Daoy (cell line): Measurements from ENCODE around the gene SRSF1. TPM values are rescaled to one million over a fixed set of nuclear protein-coding genes. Genes with fewer than 3 reads are reported as not detected.
"Not testable (repeated sequence)": the region's sequence is repeated elsewhere in the genome, so short reads cannot be mapped to it uniquely, and the experiment has no call there.

Source experiments
- DNase-seq: peaks from one replicate; pipeline ENCODE4 v3.0.0-alpha.2; 2015; ENCODE audit warnings: low read depth
- total RNA-seq: library from RNA; depleted of rRNA; stranded (reverse); fragments of >200 nt; shearing (Covaris generic); gene quantifications from 2 replicates; pipeline ENCODE4 v1.2.3, GENCODE V29; 2014

The SRSF1 gene
- total RNA-seq, 1 experiment from 2014 or later: 499 TPM

DNA sequence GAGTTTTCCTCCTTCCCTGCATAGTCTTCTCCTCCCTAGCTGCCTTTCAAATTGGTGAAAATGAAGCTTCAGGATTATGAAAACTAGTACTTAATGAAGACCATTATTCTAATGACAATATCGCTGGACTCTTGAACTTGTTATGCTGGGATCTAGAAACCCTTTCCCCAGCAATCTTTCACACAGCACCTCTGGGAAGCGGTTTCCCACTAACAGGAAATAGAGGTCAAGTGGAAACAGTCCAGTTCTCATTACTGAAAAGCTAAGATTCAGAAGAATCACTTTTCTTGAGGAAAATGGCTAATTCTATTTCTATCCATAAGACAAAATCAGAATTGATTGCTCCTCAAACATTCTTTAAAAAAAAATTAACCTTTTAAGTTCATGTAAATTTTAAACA is 17.0 kb downstream of the SRSF1 start:
- no peak for DNase-seq

DNA sequence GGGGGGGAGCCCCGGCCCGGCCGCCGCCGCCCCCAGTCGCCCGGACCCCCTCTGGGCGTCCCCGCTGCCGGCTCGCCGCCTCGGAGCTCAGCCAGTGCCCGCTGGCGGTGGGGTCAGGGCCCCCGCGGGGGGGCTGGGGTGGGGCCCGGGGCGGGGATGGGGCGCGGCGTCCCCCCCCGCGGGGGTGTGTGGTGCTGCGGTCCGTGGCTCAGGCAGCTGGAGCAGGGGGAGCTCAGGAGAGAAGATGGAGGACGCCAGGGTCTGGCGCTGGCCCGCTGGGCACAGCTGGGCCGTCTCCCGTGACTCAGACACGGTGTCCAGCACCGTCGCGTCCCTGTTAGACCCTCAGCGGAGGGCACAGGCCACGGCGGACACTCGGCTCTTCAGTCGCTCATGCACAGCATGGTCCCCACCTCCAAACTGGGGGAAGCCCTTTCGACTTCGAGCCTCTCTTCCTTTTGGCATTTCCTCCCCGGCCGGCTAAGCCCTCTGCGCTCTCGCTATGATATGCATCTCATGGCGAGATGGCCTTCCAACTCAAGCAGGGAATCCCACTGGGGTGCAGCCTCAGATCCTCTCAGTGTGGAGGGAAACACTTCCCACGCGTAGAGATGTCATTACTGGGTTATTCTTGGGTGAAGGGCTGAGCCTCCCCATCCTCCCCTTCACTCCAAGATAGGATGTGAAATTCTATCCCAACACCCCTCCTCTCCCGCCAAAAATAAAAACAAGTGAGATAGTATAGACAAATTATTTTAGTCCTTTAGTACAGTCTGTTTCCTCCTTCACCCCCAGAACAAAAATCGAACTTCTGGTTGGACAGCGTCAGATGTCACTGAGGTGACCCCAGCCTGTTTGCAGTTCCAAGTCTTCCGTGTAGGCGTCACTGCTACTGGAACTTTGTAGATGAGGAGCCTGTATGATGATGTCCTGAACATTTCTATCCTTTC is 18.5 kb downstream of the SRSF1 start:
- peak; percentile 73 for DNase-seq

DNA sequence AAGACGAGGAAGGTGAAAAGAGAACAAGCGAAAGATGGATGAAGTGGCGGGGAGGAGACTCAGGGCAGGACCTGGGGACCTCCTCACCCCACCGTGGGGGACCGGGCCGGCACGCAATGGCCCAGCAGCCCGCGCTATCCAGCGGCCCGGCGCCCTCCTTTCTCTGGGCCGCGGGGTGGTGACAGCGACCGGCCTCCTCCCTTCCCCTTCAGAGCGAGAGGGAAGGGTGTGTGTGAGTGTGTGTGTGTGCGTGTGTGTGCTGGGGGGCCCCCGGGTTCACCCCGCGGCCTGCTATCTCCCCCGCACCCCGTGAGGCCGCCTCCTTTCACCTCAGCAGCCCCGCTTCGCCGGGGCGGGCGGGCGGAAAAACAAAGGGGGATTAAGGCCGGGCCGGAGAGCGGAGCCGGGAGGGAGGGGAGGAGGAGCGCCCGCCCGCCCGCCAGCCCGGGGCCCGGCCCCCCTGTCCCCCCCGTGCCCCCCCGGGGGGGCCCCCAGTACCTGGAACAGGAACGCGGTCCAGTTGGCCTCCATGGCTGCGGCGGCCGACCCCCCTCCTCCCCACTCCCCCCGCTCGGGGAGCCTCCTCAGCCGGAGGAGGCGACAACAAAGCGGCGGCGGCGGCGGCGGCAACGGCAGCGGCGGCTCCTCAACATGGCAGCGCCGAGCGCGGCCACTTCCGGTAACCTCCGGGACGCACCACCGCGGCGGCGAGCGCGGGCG is 19.3 kb downstream of the SRSF1 start, which contains the start of gene VEZF1:
TSS of gene VEZF1 (minus strand) at position 674 of the 720 bp plus-strand sequence. CDS start at position 531, 143 bp downstream.
- peak; percentile 82 for DNase-seq

DNA sequence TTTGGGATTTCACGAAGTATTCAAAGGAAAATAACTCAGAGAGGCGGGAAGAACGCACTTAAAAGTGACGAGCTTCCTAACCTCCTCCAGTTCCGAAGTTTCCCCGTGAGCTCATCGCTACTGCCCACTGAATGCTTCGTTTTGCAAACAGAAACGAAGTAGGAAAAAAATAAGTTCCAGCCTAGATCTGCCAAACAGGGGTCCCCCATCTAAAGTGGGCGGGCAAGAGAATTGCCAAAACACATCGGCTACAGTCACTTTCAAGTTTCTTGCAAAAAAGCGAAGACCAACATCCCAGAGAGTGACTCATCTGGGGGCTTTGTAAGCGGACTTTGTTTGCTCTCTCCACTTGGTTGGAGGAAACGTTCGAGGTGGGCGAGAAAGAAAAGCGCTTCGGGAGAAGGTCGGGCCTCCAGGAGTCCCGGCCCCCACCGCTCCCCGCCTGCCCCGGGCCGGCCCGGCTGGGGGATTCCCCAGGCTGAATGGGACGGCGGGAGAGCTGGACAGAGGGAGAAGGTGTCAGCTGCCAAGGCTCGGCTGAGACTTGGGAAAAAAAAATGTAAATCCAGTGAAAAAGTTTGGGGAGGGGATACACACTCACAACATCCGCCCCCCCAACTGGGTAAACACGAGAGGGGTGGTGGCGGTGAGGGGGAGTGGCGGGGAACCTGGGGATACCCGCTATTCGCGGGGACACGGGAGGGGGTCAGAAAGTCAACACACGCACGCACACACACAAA is 20.0 kb downstream of the SRSF1 start:
- DNase-seq: peak; percentile 75

DNA sequence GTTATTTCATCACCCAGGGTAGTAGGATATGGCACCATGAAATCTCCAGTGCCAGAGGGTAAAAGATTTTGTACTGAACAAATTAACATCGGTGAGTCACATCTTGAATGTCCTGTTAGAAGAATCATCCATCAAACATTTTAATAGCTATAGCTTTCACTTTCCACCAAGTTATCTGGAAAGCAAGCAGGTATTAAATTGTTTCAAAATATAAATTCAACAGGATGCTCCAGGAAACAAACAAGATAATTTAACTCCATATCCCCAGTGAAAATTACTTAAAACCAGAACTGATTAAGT is 21.4 kb downstream of the SRSF1 start:
- DNase-seq: peak; percentile 59

DNA sequence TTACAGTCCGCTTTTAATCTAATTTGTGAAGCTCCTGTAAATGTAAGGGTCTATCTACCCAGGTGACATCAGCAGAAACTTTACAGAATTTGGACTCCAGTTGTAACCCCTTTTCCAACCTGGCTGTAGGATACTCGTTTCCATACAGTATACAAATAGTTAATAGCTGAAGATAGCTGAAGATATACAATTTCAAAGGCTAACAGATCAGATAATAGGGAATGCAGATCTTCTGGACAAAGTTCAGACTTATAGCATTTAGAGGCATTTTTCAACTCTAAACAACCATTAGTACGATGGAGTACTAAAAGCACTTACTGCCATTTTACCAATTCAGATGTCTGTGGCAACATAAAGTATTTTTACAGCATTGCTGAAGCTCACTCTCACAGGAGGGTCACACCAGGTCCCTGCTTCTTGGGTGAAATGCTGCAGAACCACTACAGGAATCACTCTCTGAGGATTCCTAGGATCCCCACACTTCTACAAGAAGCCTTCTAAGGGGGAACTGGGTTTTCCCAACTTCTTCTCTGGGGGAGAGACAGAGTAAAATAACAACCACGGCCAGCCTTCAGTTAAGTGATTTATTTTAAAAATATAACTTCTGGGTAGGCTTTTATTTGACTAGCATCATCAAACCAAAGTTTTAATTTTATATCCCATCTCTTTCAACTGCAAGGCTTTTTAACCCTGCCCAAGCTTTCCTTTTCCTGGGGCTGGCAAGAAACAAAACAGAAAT is 21.9 kb downstream of the SRSF1 start:
- no peak for DNase-seq

DNA sequence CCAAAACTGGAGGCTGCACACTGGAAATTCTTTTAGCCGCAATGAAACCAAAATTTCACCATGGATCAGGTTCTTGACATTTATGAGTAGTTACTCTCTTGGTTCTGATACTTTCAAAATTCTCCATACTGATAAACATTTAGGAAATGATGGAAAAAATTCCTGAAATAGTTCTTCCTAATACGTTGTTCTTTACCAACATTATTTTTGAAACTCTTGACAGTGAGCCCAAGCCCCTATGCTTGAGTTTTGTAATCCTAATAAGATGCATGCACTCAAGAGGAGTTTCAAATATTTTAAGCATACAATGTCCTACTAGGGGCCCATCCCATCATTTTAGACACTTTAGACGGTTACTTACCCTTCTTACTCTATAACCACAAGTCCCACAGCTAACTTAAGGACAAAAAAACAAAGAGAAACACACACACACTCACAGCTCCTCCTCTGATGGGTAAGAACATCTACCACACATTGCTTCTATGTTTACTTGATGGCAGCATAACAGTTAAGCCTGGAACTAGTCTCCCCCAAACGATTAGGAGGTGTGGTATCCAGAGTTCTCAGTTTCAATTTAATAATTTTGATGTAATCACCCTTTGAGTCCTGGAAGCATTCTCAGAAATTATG is 22.7 kb downstream of the SRSF1 start:
- DNase-seq: no peak

DNA sequence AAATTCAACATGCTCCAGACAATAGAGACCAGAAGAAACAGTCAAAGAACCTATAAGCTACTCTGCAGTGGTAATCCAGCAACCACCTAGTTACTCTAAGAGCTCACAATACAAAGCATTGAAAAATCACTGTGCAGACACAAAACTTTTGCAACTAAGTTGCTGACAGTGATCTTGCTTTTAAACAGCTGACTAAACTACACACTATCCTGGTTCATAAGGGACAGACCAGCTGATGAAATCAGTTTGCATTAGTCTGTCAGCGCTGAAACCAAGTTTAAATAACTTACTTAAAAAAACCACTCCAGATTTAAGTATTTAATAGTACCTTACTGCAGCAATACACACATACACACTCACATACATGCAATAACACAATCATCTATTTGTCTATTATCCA is 23.6 kb downstream of the SRSF1 start:
- DNase-seq: no peak

DNA sequence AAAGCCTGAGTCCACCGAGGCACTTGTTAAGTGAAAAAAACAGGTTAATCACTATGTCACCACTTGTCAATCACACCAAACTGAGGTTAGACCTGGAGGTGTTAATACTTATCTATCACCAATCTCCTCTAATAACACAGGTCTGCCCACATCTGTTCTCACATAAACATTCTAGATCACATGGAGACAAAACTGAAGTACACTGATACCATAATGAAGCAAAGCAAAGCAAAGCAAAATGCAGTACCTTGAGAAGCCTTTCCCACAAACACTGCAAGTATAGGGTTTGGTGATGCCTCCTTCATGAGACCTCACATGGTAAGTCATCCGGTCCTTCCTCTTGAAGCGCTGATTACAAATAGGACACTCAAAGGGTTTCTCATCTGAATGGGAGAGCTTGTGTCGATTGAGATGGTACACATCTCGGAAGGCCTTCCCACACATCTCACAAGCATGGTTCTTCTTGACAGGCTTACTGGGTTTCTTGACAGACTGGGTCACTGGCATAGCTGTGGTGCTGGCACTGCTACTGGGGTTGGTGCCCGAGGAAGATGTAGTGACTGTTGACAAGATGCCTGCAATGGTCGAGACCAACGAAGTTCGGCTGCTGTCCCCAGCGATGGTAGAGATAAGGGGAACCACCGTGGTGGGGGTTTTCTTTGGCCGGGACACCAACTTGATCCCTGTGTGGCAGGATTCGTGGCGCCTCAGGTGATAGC is 24.4 kb downstream of the SRSF1 start:
- DNase-seq: no peak

DNA sequence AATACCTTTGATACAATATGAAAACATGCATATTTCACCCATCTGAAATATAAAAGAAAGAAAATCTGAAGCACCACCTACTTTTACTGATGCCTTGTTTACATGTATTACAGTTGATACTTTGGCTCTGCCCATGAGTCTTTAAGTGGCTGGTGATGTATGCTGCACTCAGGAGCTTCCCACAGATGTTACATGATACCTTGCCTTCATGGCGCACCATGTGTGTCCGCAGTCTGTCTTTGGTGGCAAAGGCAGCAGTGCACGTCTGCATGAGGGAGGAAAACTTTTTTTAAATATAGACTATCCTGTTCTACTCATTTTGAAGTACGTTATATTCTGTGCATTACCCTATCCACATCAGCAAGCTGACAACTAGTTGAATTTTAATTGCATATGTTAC is 26.5 kb downstream of the SRSF1 start:
- no peak for DNase-seq

DNA sequence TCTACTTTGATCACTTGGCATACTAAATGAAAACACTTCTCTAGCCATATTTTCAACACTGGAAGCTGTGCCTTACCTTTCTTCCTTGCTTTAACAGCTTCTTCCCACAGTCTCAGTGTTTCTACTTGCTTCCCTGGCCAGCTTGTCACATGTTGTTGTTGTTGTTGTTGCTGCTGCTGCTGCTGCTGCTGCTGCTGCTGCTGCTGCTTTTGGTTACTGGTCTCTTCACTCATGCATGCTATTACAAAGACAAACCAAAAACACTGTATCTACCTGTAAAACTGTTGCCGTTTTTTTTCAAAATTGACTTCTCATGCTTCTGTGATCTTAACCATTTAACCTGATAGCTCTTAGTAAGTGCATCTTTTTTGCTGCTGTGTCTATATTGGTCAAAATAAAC is 28.0 kb downstream of the SRSF1 start:
- DNase-seq: no peak

DNA sequence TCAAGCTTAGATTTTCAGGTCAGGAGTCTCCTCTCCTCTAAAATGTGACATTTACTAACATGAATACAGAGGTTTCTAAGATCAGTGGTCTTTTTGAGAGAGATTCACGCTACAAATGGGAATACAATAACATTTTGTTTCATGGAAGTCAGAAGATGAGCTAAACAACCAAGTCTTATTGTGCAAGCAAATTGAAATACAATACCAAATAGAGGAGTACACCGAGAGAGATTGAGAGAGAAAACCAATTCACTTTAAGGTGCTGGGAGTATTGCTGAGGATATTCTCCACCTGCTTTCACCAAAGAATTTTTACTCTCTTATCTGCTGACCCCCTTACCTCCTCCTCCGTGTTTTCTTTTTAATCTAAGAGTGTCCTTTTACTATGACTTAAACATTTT is 30.5 kb downstream of the SRSF1 start:
- DNase-seq: no peak

DNA sequence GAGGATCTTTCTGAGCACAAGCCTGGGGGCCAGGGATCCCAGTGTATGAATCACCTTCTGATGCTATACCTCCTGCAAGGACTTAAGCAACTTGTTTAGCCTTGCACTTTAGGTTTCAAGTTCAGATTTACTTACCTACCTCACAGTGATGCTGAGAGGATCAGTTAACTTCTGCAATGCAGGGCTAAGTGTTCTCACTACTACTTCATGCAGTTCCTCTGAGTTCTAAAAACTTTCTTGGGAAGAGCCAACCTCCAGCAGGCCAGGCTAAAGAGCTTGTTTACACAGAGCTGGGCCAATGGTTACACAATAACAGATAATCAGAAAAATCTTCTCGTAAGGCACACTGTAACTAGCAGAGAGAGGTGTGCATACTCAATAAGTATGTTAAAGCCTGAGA is 32.0 kb downstream of the SRSF1 start:
- no peak for DNase-seq

DNA sequence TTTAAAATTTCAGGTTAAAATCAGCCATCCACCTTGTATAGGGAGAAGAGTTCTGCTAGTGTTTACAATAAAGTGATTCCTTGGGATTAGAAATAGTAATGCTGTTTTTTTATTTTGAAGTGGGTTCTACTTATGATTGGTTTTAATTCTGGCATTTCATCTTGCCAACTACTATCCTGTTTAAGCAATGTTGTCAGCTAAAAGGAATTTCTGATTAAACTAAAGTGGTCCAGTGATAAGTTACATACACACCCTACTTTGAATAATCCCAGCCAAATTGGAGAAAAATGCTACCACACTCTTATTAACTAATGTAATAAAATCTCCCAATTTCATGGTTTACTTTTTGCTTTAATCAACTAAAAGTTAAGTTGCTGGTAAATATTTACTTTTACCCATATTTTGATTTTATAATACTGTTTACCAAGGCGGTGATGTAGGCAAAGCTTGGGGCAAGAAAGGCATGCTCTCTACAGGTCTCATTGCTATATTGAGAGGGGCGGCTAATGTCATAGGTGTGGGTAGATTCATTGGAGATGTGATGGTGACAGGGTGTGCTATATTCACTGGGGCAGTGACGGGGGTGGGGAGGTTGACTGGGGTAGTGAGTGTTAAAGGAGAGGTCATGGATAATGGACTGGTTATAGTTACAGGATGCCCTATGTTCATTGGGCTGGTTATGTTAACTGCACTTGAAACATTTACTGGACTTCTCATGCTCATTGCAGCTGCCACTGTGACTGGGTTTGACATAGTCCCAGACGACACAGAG is 32.8 kb downstream of the SRSF1 start:
- DNase-seq: not testable (repeated sequence)

DNA sequence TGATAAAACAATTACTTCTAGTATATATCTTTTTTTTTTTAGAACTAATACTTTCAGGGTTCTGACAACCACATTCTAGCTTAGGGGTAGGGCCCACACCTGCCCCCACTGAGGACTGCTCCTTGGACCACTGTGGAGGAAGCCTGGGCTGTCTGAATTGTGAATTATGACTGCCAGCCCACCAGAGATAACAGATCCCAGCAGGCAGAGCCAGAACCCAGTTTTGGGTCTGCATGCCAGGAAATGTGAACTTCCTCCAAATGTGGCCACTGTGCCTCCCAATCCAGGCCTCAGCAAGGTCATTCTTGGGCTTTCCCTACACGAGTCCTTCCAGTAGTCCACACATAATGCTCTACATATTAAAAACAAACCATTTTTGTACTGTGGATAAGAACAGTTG is 34.9 kb downstream of the SRSF1 start:
- no peak for DNase-seq

DNA sequence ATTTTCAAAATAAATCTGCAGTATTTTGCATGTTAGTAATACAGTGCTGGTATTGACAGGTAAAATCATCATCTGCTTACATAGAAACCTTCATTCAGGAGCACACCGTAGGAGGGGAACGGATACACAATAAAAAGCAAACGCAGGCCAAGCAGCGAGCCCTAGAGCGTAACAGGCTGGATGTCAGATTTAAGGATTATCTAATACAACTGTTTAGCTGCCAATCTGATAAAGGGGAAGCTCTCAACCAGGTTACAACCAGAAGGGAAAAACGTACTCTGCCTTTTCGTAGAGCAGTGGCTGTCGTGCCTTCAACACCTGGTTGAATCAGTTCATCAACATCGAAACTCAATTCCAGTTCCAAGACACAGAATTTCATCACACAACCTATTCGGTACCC is 35.5 kb downstream of the SRSF1 start:
- no peak for DNase-seq

DNA sequence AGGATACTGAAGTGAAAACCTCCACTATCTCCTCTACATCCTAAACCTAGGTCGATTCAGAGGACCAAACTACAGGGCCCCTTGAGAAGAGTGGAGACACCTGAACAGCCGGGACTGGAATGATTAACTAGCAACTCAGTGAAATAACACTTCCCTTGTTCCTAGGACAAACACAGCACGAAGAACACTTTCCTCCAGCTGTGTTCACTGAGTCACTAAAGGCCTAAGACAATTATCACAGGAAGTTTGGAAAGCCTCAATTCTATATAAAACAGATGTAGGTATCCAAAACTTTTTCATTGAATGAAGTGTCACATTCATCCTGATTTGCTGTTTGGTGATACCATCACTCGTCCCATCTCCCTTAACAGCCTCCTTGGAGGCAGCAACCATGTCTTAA is 36.3 kb downstream of the SRSF1 start:
- DNase-seq: no peak

DNA sequence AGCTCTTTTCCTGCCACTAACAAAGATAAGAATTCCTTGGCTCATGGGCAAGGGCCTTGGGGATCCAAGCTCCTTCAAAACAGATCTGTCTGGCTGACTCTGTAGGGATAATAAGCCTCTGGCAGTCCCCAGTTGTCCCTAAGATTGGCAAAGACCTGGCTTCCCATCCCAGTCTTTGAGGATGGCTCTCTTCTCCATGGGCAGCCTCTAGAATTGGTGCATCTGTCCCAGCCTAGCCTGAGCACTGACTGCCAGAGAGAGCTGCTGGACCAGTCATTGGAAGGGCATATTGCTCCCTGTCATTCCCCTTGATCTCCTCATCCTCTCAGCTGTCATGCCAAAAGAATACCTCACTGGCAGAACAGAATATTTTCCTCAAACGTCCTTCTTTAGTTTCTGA is 38.6 kb downstream of the SRSF1 start:
- no peak for DNase-seq

DNA sequence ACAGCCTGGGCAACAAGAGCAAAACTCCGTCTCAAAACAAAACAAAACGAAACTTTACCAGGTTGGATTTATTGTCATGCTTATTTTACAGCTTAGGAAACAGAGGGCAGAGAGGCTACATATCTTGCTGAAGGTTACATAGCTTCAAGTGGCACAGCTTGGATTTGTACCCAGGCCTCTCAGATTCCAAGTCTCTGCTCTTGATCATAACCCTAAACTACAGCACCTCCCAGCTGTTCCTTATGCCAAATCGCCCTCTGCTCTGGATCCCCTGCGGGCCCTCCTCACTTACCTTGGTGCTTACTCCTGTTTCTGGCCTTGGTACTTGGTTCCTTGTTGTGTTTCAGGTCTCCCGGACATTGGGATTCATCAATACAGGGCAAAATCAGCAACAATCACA is 40.2 kb downstream of the SRSF1 start:
- no peak for DNase-seq

DNA sequence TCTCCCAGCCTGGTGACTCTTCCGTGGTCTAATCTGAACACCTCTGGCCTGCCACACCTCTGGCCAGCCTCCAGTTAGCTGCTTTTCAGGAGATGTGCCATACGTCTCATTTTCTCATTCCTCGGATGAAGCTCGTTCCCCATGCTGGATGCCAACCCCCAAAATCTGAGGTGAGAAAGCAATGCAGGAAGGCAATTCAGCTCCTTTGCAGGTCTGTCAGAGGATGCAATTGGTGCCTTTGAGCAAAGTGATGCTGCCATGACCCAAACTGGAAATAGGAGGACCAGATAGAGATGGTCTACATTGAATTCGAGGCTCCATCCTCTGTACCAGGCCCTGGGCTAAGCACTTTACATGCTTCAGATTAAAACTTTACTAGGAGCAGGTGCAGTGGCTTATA is 40.8 kb downstream of the SRSF1 start:
- DNase-seq: no peak
